ENCODE results near the gene OTOS.

OTOS gene

GRCh38 chr2:240111253-240111652 lies 29.2 kb downstream of the OTOS start:
- no peak for DNase-seq

- no peak for DNase-seq
These were observed 31.1 kb downstream of the OTOS start for GRCh38 chr2:240109386-240109785.

GRCh38 chr2:240107477-240107796 lies 33.0 kb downstream of the OTOS start:
- no peak for DNase-seq

- DNase-seq: no peak
These were observed 33.5 kb downstream of the OTOS start for GRCh38 chr2:240106765-240107476.

- no peak for DNase-seq
These were observed 34.5 kb downstream of the OTOS start for GRCh38 chr2:240105982-240106381.

- no peak for DNase-seq
These were observed 37.3 kb downstream of the OTOS start for GRCh38 chr2:240103136-240103535.

GRCh38 chr2:240098349-240098748 lies 42.1 kb downstream of the OTOS start:
- DNase-seq: no peak

GRCh38 chr2:240095556-240096523 lies 44.6 kb downstream of the OTOS start:
- no peak for DNase-seq

GRCh38 chr2:240089306-240089705 lies 51.2 kb downstream of the OTOS start:
- DNase-seq: no peak
